ENCODE measurements around the gene KLF6. TPM values are rescaled to one million over a fixed set of nuclear protein-coding genes. Genes with fewer than 3 reads are reported as not detected.

The KLF6 gene
- total RNA-seq, 1 donor from 2014 or later: 319 TPM

DNA sequence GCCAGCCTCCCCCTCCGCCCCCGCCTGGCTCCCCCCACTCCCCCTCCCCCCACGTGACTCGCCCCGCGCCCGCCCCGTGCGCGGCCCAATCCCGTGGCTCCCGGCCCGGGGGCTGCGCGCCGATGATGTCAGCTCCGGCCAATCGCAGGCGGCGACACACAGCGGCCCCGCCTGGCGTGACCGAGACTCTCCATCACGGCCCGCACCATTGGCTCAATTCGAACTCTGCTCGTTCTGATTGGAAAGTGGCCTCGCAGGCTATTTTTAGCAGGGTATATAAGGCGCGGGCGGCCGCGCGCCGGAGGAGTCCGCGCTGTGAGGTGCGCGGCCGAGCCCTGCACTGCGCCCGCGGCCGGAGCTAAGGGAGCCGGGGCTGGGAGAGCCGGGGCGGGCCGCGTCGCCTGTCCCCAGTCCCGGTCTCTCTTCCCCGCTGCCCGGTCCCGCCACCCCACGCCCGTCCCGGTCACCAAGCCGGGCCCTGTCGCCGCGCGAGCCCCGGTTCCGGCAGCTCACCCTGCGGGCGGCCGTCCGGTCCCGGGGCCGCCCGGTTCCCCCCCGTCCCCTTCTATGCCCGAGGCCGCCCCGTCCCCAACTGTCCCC is 342 bp upstream of the KLF6 start:
- peaks cover 7% of the 10 kb centered on the region for H3K9me3 Mint-ChIP-seq (ENCODE audit: unreplicated experiment)
- Histone ChIP-seq H3K36me3 (ENCODE audit: insufficient read depth, low read length) (peaks cover 21% of the 10 kb centered on the region), H3K9ac (ENCODE audit: low read length) (peak overlapping the region; percentile 100), H2AFZ (ENCODE audit: low read depth, low read length) (no peak overlapping the region), H4K20me1 (ENCODE audit: insufficient read depth, low read length) (peaks cover 43% of the 10 kb centered on the region), H3K4me3 (ENCODE audit: insufficient read depth, low read depth, low read length) (peak overlapping the region; percentile 61), H3K27ac (ENCODE audit: low read depth, low read length) (peak overlapping the region; percentile 99), H3K9me3 (ENCODE audit: insufficient read depth, low read depth, low read length) (no peaks in the 10 kb centered on the region), H3K27me3 (ENCODE audit: insufficient read depth, low read length) (no peaks in the 10 kb centered on the region), H3K4me1 (ENCODE audit: insufficient read depth, low read length) (peaks cover 28% of the 10 kb centered on the region), H3K79me2 (ENCODE audit: insufficient read depth, low read length) (peaks cover 51% of the 10 kb centered on the region), H3K4me2 (ENCODE audit: low read length) (peak overlapping the region; percentile 96)
- FAIRE-seq (no peak), DNase-seq (ENCODE audit: low read depth) (peak; percentile 85)
- TF ChIP-seq, protein P1, sequence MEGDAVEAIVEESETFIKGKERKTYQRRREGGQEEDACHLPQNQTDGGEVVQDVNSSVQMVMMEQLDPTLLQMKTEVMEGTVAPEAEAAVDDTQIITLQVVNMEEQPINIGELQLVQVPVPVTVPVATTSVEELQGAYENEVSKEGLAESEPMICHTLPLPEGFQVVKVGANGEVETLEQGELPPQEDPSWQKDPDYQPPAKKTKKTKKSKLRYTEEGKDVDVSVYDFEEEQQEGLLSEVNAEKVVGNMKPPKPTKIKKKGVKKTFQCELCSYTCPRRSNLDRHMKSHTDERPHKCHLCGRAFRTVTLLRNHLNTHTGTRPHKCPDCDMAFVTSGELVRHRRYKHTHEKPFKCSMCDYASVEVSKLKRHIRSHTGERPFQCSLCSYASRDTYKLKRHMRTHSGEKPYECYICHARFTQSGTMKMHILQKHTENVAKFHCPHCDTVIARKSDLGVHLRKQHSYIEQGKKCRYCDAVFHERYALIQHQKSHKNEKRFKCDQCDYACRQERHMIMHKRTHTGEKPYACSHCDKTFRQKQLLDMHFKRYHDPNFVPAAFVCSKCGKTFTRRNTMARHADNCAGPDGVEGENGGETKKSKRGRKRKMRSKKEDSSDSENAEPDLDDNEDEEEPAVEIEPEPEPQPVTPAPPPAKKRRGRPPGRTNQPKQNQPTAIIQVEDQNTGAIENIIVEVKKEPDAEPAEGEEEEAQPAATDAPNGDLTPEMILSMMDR (IDR thresholded peaks at IDR 0.05; ENCODE audit: insufficient read depth, low read depth, low read length): no peak
- H3K27ac Mint-ChIP-seq (ENCODE audit: unreplicated experiment): peak overlapping the region; percentile 90
- H3K4me1 Mint-ChIP-seq (ENCODE audit: low read depth, unreplicated experiment): peaks cover 5% of the 10 kb centered on the region
- H3K36me3 Mint-ChIP-seq (ENCODE audit: low read depth, unreplicated experiment): peaks cover 39% of the 10 kb centered on the region
- H3K4me3 Mint-ChIP-seq (ENCODE audit: unreplicated experiment): peak overlapping the region; percentile 99
- H3K27me3 Mint-ChIP-seq (ENCODE audit: low read depth, unreplicated experiment): no peaks in the 10 kb centered on the region

DNA sequence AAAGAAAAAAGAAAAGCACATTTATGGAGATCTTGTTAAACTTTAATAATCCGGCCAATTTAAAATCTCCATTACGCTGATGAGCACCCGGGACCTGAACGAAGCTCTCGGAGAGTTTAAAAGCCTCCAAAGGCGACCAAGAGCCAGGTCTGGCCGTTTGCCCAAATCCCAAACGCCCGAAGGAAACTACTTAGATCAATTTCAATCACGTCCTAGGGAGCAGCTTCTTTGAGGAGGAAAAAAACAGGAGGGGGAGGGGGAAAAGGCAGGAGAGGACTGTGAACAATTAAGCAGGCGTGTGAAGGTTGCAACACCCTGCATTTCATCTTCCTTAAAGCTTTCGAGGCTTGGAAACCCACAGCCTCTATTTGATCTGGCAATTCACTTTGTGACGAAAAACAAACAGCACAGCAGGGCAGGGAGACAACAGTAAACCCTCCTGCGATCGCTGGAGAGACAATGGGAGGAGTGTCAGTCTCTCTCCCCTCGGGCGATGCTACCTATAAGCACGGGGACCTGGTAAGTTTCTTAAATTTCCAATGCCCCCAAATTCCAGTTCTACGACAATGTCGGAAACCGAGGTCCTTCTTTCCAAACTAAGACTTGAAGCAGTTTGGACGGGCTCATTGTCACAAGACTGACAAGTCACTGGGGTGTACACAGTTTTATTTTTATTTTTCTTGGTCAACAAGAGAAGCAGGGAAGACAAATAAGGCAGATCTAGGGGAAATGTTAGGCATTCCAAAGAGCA is 1.2 kb downstream of the KLF6 start:
- Histone ChIP-seq H3K27ac (ENCODE audit: low read depth, low read length) (peak overlapping the region; percentile 98), H3K4me3 (ENCODE audit: insufficient read depth, low read depth, low read length) (peak overlapping the region; percentile 97), H3K9ac (ENCODE audit: low read length) (peak overlapping the region; percentile 100), H3K79me2 (ENCODE audit: insufficient read depth, low read length) (peaks cover 66% of the 10 kb centered on the region), H4K20me1 (ENCODE audit: insufficient read depth, low read length) (peaks cover 58% of the 10 kb centered on the region), H3K36me3 (ENCODE audit: insufficient read depth, low read length) (peaks cover 36% of the 10 kb centered on the region), H3K9me3 (ENCODE audit: insufficient read depth, low read depth, low read length) (no peaks in the 10 kb centered on the region), H3K4me2 (ENCODE audit: low read length) (peak overlapping the region; percentile 91), H3K27me3 (ENCODE audit: insufficient read depth, low read length) (no peaks in the 10 kb centered on the region), H2AFZ (ENCODE audit: low read depth, low read length) (no peak overlapping the region), H3K4me1 (ENCODE audit: insufficient read depth, low read length) (peaks cover 43% of the 10 kb centered on the region)
- FAIRE-seq (no peak), DNase-seq (ENCODE audit: low read depth) (peak; percentile 59)
- Mint-ChIP-seq H3K4me3 (ENCODE audit: unreplicated experiment) (peak overlapping the region; percentile 99), H3K36me3 (ENCODE audit: low read depth, unreplicated experiment) (peaks cover 50% of the 10 kb centered on the region), H3K27me3 (ENCODE audit: low read depth, unreplicated experiment) (no peaks in the 10 kb centered on the region), H3K9me3 (ENCODE audit: unreplicated experiment) (peaks cover 4% of the 10 kb centered on the region), H3K4me1 (ENCODE audit: low read depth, unreplicated experiment) (peaks cover 11% of the 10 kb centered on the region), H3K27ac (ENCODE audit: unreplicated experiment) (peak overlapping the region; percentile 100)
- no peak for TF ChIP-seq EZH2 (IDR thresholded peaks at IDR 0.05; ENCODE audit: insufficient read depth, low read length)
- TF ChIP-seq, protein P1 (IDR thresholded peaks at IDR 0.05; ENCODE audit: insufficient read depth, low read depth, low read length): no peak

DNA sequence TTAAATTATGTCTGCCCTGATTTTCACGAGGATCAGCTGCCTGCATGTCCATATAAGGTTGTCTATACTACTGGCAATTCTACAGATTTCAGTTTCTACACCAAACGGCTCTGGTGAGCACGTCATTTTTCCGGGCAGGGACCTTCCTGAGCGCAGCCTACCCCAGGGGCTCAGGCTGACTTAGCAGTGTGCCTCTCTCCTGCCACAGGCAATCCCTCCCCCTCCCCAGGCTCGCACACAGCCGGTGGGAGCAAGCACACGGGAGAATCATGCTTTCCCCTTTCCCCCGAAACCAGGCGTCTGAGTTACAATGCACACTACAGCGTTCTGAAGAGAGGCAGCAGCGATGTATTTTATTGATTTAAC is 1.7 kb downstream of the KLF6 start:
- H3K4me3 Mint-ChIP-seq (ENCODE audit: unreplicated experiment): peak overlapping the region; percentile 99
- Histone ChIP-seq H3K4me1 (ENCODE audit: insufficient read depth, low read length) (peaks cover 48% of the 10 kb centered on the region), H3K4me3 (ENCODE audit: insufficient read depth, low read depth, low read length) (peak overlapping the region; percentile 97), H3K27ac (ENCODE audit: low read depth, low read length) (peak overlapping the region; percentile 98), H3K9ac (ENCODE audit: low read length) (peak overlapping the region; percentile 100), H3K9me3 (ENCODE audit: insufficient read depth, low read depth, low read length) (no peaks in the 10 kb centered on the region), H4K20me1 (ENCODE audit: insufficient read depth, low read length) (peaks cover 63% of the 10 kb centered on the region), H2AFZ (ENCODE audit: low read depth, low read length) (no peak overlapping the region), H3K27me3 (ENCODE audit: insufficient read depth, low read length) (no peaks in the 10 kb centered on the region), H3K79me2 (ENCODE audit: insufficient read depth, low read length) (peaks cover 72% of the 10 kb centered on the region), H3K36me3 (ENCODE audit: insufficient read depth, low read length) (peaks cover 41% of the 10 kb centered on the region), H3K4me2 (ENCODE audit: low read length) (peak overlapping the region; percentile 91)
- DNase-seq (ENCODE audit: low read depth): peak; percentile 76
- TF ChIP-seq, protein P1 (IDR thresholded peaks at IDR 0.05; ENCODE audit: insufficient read depth, low read depth, low read length): no peak
- TF ChIP-seq EZH2 (IDR thresholded peaks at IDR 0.05; ENCODE audit: insufficient read depth, low read length): no peak
- peak overlapping the region; percentile 100 for H3K27ac Mint-ChIP-seq (ENCODE audit: unreplicated experiment)
- peaks cover 4% of the 10 kb centered on the region for H3K9me3 Mint-ChIP-seq (ENCODE audit: unreplicated experiment)
- H3K27me3 Mint-ChIP-seq (ENCODE audit: low read depth, unreplicated experiment): no peaks in the 10 kb centered on the region
- peaks cover 56% of the 10 kb centered on the region for H3K36me3 Mint-ChIP-seq (ENCODE audit: low read depth, unreplicated experiment)
- no peak for FAIRE-seq
- peaks cover 13% of the 10 kb centered on the region for H3K4me1 Mint-ChIP-seq (ENCODE audit: low read depth, unreplicated experiment)

All from astrocyte (in vitro differentiated cells and primary cell).